HG03108 (cell line): Measurements from ENCODE around the gene GCG.

Experiments used
- ATAC-seq: cut with Tn5 transposase; IDR thresholded peaks from one replicate; pipeline ENCODE4 v1.9.1; 2021; ENCODE audit warnings: moderate library complexity; ENCODE audit not compliant: unreplicated experiment

The GCG gene

DNA sequence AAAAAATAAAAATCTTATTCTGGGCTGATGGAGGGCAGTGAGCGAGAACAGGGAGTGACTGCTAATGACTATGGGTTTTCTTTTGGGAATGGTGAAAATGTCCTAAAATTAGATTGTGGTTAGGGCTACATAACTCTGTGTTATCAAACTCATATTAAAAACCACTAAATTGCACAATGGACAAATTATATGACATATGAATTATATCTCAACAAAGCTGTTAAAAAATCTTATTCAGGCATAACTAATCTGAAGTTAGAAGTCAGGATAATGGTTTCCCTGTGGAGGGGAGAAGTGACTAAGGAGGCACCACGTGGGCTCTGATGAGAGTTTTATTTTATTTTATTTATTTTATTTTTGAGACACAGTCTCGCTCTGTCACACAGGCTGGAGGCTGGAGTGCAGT lies 45.9 kb downstream of the GCG start:
- ATAC-seq: no peak

GRCh38 chr2:162103443-162104009 lies 48.5 kb downstream of the GCG start:
- no peak for ATAC-seq

DNA sequence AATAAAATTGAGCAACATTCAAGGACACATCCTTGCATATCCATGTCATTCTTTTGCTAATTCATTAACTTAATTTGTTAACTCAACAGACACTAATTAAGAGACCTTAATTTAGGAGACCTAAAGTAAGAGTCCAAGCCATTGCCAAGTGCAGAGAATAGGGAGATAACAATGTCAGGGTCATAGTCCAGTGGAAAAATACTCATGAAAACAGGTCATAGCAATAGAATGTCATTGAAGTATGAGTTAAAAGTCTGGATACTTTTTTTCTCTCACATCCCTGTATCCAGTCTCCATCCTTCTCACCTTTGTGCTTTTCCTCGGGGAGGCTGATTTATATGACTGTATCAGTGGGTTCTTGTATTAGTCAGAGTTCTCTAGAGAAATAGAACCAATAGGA lies 51.5 kb downstream of the GCG start:
- ATAC-seq: no peak

DNA sequence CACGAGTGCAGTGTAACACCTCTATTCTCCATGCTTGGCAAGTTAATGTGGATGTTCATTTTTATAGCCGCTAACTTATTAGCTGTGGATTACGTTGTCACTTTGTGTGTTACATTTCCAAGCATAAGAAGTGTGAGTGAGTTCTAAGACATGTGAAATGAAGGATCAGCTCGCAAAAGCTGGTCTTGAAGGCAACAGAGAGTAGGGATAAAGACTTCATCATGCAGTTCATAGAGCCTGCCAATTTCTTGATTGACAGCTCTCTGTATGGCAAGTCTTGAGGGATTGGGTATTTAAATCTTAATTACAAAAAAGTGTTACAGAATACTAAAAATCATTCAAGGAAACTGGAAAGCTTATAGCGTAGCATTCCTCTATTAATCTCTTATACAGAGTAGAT lies 52.2 kb downstream of the GCG start:
- no peak for ATAC-seq
